ENCODE results near the gene SEC24D.

- no peak for TF ChIP-seq E2F4 (CRISPR knock-in tag; IDR thresholded peaks at IDR 0.05; ENCODE audit: low read depth)
- no peak for TF ChIP-seq NFE2L1 (tag; IDR thresholded peaks at IDR 0.05; ENCODE audit: borderline replicate concordance, low read depth)
- TF ChIP-seq KDM4B (IDR thresholded peaks at IDR 0.05; ENCODE audit: borderline replicate concordance in 2 of 2, low read depth in 1 of 2) = no peak
- TF ChIP-seq, protein P1, sequence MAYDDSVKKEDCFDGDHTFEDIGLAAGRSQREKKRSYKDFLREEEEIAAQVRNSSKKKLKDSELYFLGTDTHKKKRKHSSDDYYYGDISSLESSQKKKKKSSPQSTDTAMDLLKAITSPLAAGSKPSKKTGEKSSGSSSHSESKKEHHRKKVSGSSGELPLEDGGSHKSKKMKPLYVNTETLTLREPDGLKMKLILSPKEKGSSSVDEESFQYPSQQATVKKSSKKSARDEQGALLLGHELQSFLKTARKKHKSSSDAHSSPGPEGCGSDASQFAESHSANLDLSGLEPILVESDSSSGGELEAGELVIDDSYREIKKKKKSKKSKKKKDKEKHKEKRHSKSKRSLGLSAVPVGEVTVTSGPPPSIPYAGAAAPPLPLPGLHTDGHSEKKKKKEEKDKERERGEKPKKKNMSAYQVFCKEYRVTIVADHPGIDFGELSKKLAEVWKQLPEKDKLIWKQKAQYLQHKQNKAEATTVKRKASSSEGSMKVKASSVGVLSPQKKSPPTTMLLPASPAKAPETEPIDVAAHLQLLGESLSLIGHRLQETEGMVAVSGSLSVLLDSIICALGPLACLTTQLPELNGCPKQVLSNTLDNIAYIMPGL (CRISPR knock-in tag; IDR thresholded peaks at IDR 0.05) = no peak
- no peak for TF ChIP-seq TAF1 (IDR thresholded peaks at IDR 0.05; ENCODE audit: control insufficient read depth, extremely low read depth, insufficient read depth, low read length, severe bottlenecking)
- TF ChIP-seq YBX1 (IDR thresholded peaks at IDR 0.05) = no peak
- no peak for TF ChIP-seq KDM1A (IDR thresholded peaks at IDR 0.05)
- TF ChIP-seq CTCF (IDR thresholded peaks at IDR 0.05 in 2 of 3, conservative IDR thresholded peaks at IDR 0.05 in 1 of 3; ENCODE audit: insufficient read depth in 2 of 3, low read depth in 1 of 3, low read length in 3 of 3) = no peak
- no peak for TF ChIP-seq JUND (IDR thresholded peaks at IDR 0.05; ENCODE audit: borderline replicate concordance, low read depth, low read length)
- TF ChIP-seq JUND (tag; IDR thresholded peaks at IDR 0.05; ENCODE audit: borderline replicate concordance, low read depth, low read length) = no peak
Observed at GRCh38 chr4:118858779-118859178, 22.9 kb upstream of the SEC24D start.
